ENCODE measurements around the gene PKDCC.

- TF ChIP-seq CTCF (optimal IDR thresholded peaks at IDR 0.05 in 1 of 3, IDR thresholded peaks at IDR 0.05 in 1 of 3, conservative IDR thresholded peaks at IDR 0.05 in 1 of 3; ENCODE audit: extremely low read depth in 1 of 3, insufficient read depth in 2 of 3, low read length in 3 of 3) = no peak
- TF ChIP-seq EZH2 (IDR thresholded peaks at IDR 0.05; ENCODE audit: low read length) = no peak
These were observed 36.4 kb downstream of the PKDCC start for GRCh38 chr2:42084231-42084671.

Measured in keratinocyte (primary cell).